ENCODE measurements around the gene PPIG.
"Not testable (repeated sequence)": the region's sequence is repeated elsewhere in the genome, so short reads cannot be mapped to it uniquely, and the experiment has no call there.

PPIG gene

DNA sequence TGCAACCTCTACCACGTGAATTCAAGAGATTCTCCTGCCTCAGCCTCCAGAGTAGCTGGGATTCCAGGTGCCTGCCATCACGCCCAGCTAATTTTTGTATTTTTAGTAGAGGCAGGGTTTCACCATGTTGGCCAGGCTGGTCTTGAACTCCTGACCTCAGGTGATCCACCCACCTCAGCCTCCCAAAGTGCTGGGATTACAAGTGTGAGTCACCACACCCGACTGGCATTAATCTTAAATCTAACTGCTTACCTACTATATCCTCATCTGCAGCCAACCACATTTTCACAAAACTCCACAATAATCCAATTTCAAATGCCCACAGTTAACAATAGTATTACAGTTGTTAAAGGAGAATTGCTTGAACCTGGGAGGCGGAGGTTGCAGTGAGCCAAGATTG is 13.4 kb upstream of the PPIG start:
- not testable (repeated sequence) for H3K36me3 ChIP-seq (ENCODE audit: control insufficient read depth in 2 of 2, insufficient read depth in 2 of 2, low read length in 2 of 2); H3K4me3 ChIP-seq (ENCODE audit: low read length in 2 of 2); H3K9me3 ChIP-seq (ENCODE audit: control insufficient read depth in 2 of 2, low read length in 2 of 2); H3K27ac ChIP-seq (ENCODE audit: low read depth in 2 of 2, low read length in 2 of 2); H3K27me3 ChIP-seq (ENCODE audit: control insufficient read depth in 2 of 2, insufficient read depth in 2 of 2, low read length in 2 of 2); H3K9ac ChIP-seq (ENCODE audit: low read depth in 1 of 2, low read length in 2 of 2); H3K4me1 ChIP-seq (ENCODE audit: control insufficient read depth in 2 of 2, insufficient read depth in 2 of 2, low read length in 2 of 2)

DNA sequence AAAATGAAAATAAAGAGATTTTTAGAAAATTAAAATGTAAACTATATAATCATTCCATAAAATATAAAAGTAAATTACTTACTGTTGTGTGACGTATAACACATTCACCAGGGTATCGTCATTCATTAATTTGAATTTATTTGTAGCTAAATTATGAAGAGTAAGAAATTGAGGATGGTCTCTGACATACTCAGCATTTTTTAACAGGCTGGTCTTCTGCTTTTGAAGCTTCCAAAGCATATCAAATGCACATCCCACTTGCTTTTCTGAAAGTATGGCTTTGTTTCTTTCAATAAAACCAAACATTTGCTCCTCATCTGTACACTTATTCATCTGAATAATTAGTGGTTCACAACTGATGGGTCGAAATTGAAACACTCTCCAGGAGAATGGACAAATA is 12.6 kb upstream of the PPIG start:
- H3K9ac ChIP-seq (ENCODE audit: low read depth in 1 of 2, low read length in 2 of 2) = no peak overlapping the region
- H3K27me3 ChIP-seq (ENCODE audit: control insufficient read depth in 2 of 2, insufficient read depth in 2 of 2, low read length in 2 of 2) = no peaks in the 10 kb centered on the region
- no peaks in the 10 kb centered on the region for H3K9me3 ChIP-seq (ENCODE audit: control insufficient read depth in 2 of 2, low read length in 2 of 2)
- peak overlapping the region in 1 of 2 donors; percentile 90 for H3K4me3 ChIP-seq (ENCODE audit: low read length in 2 of 2)
- H3K36me3 ChIP-seq (ENCODE audit: control insufficient read depth in 2 of 2, insufficient read depth in 2 of 2, low read length in 2 of 2) = peaks cover 0 to 3% of the 10 kb centered on the region in 2 donors
- peaks cover 3% of the 10 kb centered on the region in 2 donors for H3K4me1 ChIP-seq (ENCODE audit: control insufficient read depth in 2 of 2, insufficient read depth in 2 of 2, low read length in 2 of 2)
- H3K27ac ChIP-seq (ENCODE audit: low read depth in 2 of 2, low read length in 2 of 2) = no peak overlapping the region

DNA sequence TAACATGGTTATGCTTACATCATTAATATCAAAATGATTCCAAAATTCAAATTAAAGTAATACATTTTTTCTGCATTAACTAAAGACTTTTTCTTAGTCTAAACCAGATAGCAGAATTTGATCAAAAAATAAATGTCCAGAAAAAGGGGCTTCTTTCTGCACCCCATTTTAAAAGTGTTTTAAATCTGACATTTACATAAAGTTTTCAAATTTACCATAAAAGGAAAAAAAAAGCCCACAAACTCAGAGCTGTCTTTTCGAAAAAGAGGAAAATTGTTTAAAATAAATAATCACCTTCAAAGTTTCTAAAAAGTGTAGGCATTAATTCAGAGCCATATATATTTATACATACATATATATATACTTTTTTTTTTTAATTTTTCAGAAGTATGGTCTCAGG is 12.0 kb upstream of the PPIG start:
- H3K36me3 ChIP-seq (ENCODE audit: control insufficient read depth in 2 of 2, insufficient read depth in 2 of 2, low read length in 2 of 2) = peaks cover 0 to 3% of the 10 kb centered on the region in 2 donors
- peak overlapping the region in 1 of 2 donors; percentile 90 for H3K4me3 ChIP-seq (ENCODE audit: low read length in 2 of 2)
- H3K9ac ChIP-seq (ENCODE audit: low read depth in 1 of 2, low read length in 2 of 2) = no peak overlapping the region
- H3K4me1 ChIP-seq (ENCODE audit: control insufficient read depth in 2 of 2, insufficient read depth in 2 of 2, low read length in 2 of 2) = peaks cover 3% of the 10 kb centered on the region in 2 donors
- no peaks in the 10 kb centered on the region for H3K27me3 ChIP-seq (ENCODE audit: control insufficient read depth in 2 of 2, insufficient read depth in 2 of 2, low read length in 2 of 2)
- no peaks in the 10 kb centered on the region for H3K9me3 ChIP-seq (ENCODE audit: control insufficient read depth in 2 of 2, low read length in 2 of 2)
- H3K27ac ChIP-seq (ENCODE audit: low read depth in 2 of 2, low read length in 2 of 2) = no peak overlapping the region

DNA sequence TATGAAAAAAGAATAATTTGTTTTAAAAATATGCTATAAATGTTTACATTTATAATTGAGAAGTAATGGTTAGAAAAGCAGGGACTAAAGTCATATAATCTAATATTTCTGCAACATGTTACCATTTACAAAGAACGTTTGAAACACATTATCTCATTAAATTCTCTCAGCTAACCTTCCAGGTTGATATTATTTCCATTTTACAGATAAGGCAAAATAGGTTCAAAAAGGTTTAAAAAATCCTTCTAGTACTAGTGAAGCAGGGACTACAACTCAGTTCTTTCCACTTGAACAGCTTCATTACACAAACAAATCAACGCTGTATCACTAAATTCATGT is 11.4 kb upstream of the PPIG start:
- peak overlapping the region; percentile 82 to 90 for H3K4me3 ChIP-seq (ENCODE audit: low read length in 2 of 2)
- peak overlapping the region; percentile 71 to 80 for H3K9ac ChIP-seq (ENCODE audit: low read depth in 1 of 2, low read length in 2 of 2)
- H3K36me3 ChIP-seq (ENCODE audit: control insufficient read depth in 2 of 2, insufficient read depth in 2 of 2, low read length in 2 of 2) = peaks cover 0 to 3% of the 10 kb centered on the region in 2 donors
- peaks cover 3% of the 10 kb centered on the region in 2 donors for H3K4me1 ChIP-seq (ENCODE audit: control insufficient read depth in 2 of 2, insufficient read depth in 2 of 2, low read length in 2 of 2)
- no peaks in the 10 kb centered on the region for H3K9me3 ChIP-seq (ENCODE audit: control insufficient read depth in 2 of 2, low read length in 2 of 2)
- H3K27ac ChIP-seq (ENCODE audit: low read depth in 2 of 2, low read length in 2 of 2) = peak overlapping the region in 1 of 2 donors; percentile 75
- no peaks in the 10 kb centered on the region for H3K27me3 ChIP-seq (ENCODE audit: control insufficient read depth in 2 of 2, insufficient read depth in 2 of 2, low read length in 2 of 2)

DNA sequence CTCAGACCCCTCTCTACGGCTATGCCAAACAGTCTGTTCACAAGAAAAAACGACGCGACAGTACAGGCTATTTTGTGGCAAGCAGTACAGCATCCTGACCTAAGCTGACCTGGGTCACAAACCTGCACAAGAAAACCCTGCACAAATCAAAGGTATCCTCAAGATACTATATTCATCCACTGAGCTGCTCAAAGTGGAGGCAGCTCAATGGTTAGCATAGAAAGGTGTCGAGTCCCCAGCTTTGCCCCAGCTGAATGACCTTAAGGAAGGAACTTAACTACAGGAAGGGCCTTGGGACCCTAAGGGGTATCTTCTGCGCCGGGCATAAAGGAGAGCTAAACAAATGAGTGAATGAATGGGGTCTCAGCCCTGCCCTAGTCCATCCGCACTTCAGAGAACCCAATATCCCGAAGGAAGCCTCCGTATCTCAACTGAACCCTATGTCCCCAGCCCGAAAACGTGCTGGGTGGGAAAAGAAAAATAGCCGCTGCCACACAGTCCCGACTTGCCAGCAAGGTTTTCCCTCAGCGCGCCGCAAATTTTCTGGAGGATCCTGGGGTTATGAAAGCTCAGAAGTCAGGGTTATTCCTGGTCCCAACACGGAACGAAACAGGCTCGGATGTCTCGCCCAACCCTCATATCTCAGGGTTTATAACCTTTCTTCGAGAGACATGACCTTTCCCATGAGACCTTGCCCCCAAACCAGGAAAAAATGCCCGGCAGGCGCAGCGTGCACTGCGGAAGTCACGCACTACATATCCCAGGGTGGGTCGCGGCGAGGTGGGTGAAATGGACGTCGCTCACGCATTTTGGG is 10.8 kb upstream of the PPIG start, which contains the start of gene FASTKD1:
Gene FASTKD1, minus strand, starts transcription at position 706 of the 814 bp plus-strand sequence. CDS start 1,836 bp downstream, outside the sequence.
- Histone ChIP-seq H3K27ac (ENCODE audit: low read depth in 2 of 2, low read length in 2 of 2) (peak within 1 kb of the TSS; percentile 66 to 75), H3K9ac (ENCODE audit: low read depth in 1 of 2, low read length in 2 of 2) (peak within 1 kb of the TSS; percentile 71 to 80), H3K27me3 (ENCODE audit: control insufficient read depth in 2 of 2, insufficient read depth in 2 of 2, low read length in 2 of 2) (no peaks in the 10 kb centered on the region), H3K9me3 (ENCODE audit: control insufficient read depth in 2 of 2, low read length in 2 of 2) (no peaks in the 10 kb centered on the region), H3K4me1 (ENCODE audit: control insufficient read depth in 2 of 2, insufficient read depth in 2 of 2, low read length in 2 of 2) (peaks cover 3% of the 10 kb centered on the region in 2 donors), H3K4me3 (ENCODE audit: low read length in 2 of 2) (peak within 1 kb of the TSS; percentile 82 to 90), H3K36me3 (ENCODE audit: control insufficient read depth in 2 of 2, insufficient read depth in 2 of 2, low read length in 2 of 2) (peaks cover 0 to 3% of the 10 kb centered on the region in 2 donors)

DNA sequence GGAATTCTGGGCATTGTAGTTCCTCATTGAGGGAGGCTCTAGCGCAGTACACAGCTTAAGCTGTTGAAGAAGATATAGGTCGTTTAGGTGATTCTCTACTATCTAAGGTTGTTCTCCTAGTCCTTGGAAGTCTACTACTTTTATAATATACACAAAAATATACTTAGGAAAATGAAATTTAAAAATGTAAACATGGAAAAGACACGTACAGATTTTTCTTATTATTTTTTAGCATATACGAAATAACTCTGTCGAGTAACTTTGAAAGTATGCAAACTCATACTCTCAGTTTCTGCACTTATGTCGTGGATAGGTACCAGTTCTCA is 10.2 kb upstream of the PPIG start:
- no peak overlapping the region for H3K9ac ChIP-seq (ENCODE audit: low read depth in 1 of 2, low read length in 2 of 2)
- peaks cover 3% of the 10 kb centered on the region in 2 donors for H3K4me1 ChIP-seq (ENCODE audit: control insufficient read depth in 2 of 2, insufficient read depth in 2 of 2, low read length in 2 of 2)
- no peaks in the 10 kb centered on the region for H3K9me3 ChIP-seq (ENCODE audit: control insufficient read depth in 2 of 2, low read length in 2 of 2)
- peak overlapping the region; percentile 82 to 90 for H3K4me3 ChIP-seq (ENCODE audit: low read length in 2 of 2)
- no peaks in the 10 kb centered on the region for H3K27me3 ChIP-seq (ENCODE audit: control insufficient read depth in 2 of 2, insufficient read depth in 2 of 2, low read length in 2 of 2)
- H3K27ac ChIP-seq (ENCODE audit: low read depth in 2 of 2, low read length in 2 of 2) = no peak overlapping the region
- peaks cover 0 to 3% of the 10 kb centered on the region in 2 donors for H3K36me3 ChIP-seq (ENCODE audit: control insufficient read depth in 2 of 2, insufficient read depth in 2 of 2, low read length in 2 of 2)

DNA sequence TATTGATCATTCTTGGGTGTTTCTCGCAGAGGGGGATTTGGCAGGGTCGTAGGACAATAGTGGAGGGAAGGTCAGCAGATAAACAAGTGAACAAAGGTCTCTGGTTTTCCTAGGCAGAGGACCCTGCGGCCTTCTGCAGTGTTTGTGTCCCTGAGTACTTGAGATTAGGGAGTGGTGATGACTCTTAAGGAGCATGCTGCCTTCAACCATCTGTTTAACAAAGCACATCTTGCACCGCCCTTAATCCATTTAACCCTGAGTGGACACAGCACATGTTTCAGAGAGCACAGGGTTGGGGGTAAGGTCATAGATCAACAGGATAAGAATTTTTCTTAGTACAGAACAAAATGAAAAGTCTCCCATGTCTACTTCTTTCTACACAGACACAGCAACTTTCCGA is 9.6 kb upstream of the PPIG start:
- H3K36me3 ChIP-seq (ENCODE audit: control insufficient read depth in 2 of 2, insufficient read depth in 2 of 2, low read length in 2 of 2); H3K27ac ChIP-seq (ENCODE audit: low read depth in 2 of 2, low read length in 2 of 2); H3K27me3 ChIP-seq (ENCODE audit: control insufficient read depth in 2 of 2, insufficient read depth in 2 of 2, low read length in 2 of 2); H3K4me3 ChIP-seq (ENCODE audit: low read length in 2 of 2); H3K9ac ChIP-seq (ENCODE audit: low read depth in 1 of 2, low read length in 2 of 2); H3K4me1 ChIP-seq (ENCODE audit: control insufficient read depth in 2 of 2, insufficient read depth in 2 of 2, low read length in 2 of 2); H3K9me3 ChIP-seq (ENCODE audit: control insufficient read depth in 2 of 2, low read length in 2 of 2): not testable (repeated sequence)

DNA sequence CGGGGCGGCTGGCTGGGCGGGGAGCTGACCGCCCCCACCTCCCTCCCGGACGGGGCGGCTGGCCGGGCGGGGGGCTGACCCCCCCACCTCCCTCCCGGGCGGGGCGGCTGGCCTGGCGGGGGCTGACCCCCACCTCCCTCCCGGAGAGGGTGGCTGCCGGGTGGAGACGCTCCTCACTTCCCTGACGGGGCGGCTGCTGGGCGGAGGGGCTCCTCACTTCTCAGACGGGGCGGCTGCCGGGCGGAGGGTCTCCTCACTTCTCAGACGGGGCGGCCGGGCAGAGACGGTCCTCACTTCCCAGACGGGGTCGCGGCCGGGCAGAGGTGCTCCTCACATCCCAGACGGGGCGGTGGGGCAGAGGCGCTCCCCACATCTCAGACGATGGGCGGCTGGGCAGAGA is 8.9 kb upstream of the PPIG start:
- H3K36me3 ChIP-seq (ENCODE audit: control insufficient read depth in 2 of 2, insufficient read depth in 2 of 2, low read length in 2 of 2); H3K9ac ChIP-seq (ENCODE audit: low read depth in 1 of 2, low read length in 2 of 2); H3K27me3 ChIP-seq (ENCODE audit: control insufficient read depth in 2 of 2, insufficient read depth in 2 of 2, low read length in 2 of 2); H3K27ac ChIP-seq (ENCODE audit: low read depth in 2 of 2, low read length in 2 of 2); H3K9me3 ChIP-seq (ENCODE audit: control insufficient read depth in 2 of 2, low read length in 2 of 2); H3K4me3 ChIP-seq (ENCODE audit: low read length in 2 of 2); H3K4me1 ChIP-seq (ENCODE audit: control insufficient read depth in 2 of 2, insufficient read depth in 2 of 2, low read length in 2 of 2): not testable (repeated sequence)

DNA sequence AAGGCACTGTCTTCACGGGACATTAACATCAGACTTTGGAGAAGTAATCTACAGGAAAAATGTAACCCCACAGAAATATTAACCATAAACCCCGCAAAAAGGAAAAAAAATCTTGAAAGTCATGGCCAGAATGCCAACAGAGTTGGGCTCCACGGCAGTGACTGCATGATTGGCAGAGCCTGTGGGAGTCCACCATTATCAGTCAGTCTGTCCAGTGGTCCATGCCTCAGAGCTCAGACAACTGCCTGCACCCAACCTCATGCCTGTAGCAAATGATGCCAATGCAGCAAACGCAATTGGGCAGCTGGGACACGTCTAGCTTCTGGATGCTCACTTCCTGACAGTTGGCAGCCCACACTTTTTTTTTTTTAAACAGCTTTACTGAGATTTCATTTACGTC is 5.1 kb upstream of the PPIG start:
- no peak overlapping the region for H3K9ac ChIP-seq (ENCODE audit: low read depth in 1 of 2, low read length in 2 of 2)
- H3K27me3 ChIP-seq (ENCODE audit: control insufficient read depth in 2 of 2, insufficient read depth in 2 of 2, low read length in 2 of 2) = no peaks in the 10 kb centered on the region
- no peaks in the 10 kb centered on the region for H3K36me3 ChIP-seq (ENCODE audit: control insufficient read depth in 2 of 2, insufficient read depth in 2 of 2, low read length in 2 of 2)
- H3K4me1 ChIP-seq (ENCODE audit: control insufficient read depth in 2 of 2, insufficient read depth in 2 of 2, low read length in 2 of 2) = no peaks in the 10 kb centered on the region
- H3K9me3 ChIP-seq (ENCODE audit: control insufficient read depth in 2 of 2, low read length in 2 of 2) = no peaks in the 10 kb centered on the region
- H3K4me3 ChIP-seq (ENCODE audit: low read length in 2 of 2) = no peak overlapping the region
- H3K27ac ChIP-seq (ENCODE audit: low read depth in 2 of 2, low read length in 2 of 2) = no peak overlapping the region

DNA sequence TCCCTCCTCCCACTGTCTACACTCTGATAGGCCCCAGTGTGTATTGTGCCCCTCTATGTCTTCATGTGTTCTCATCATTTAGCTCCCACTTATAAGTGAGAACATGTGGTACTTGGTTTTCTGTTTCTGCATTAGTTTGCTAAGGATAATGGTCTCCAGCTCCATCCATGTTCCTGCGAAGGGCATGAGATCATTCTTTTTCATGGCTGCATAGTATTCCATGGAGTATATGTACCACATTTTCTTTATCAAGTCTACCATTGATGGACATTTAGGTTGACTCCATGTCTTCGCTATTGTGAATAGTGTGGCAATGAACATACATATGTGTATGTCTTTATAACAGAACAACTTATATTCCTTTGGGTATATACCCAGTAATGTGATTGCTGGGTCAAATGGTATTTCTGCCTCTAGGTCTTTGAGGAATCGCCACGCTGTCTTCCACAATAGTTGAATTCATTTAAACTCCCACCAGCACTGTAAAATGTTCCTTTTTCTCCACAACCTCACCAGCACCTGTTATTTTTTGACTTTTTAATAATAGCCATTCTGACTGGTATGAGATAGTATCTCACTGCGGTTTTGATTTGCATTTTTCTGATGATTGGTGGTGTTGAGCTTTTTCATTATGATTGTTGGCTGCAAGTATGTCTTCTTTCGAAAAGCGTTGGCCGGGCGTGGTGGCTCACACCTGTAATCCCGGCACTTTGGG is 1.4 kb upstream of the PPIG start:
- not testable (repeated sequence) for H3K27me3 ChIP-seq (ENCODE audit: control insufficient read depth in 2 of 2, insufficient read depth in 2 of 2, low read length in 2 of 2); H3K4me3 ChIP-seq (ENCODE audit: low read length in 2 of 2); H3K9ac ChIP-seq (ENCODE audit: low read depth in 1 of 2, low read length in 2 of 2); H3K27ac ChIP-seq (ENCODE audit: low read depth in 2 of 2, low read length in 2 of 2); H3K36me3 ChIP-seq (ENCODE audit: control insufficient read depth in 2 of 2, insufficient read depth in 2 of 2, low read length in 2 of 2); H3K9me3 ChIP-seq (ENCODE audit: control insufficient read depth in 2 of 2, low read length in 2 of 2)
- peaks cover 10% of the 10 kb centered on the region in 2 donors for H3K4me1 ChIP-seq (ENCODE audit: control insufficient read depth in 2 of 2, insufficient read depth in 2 of 2, low read length in 2 of 2)

Measured in mucosa of rectum (tissue), 2 donors.